OCI-LY7 (cell line): ENCODE measurements around the gene RNF157. TPM values are rescaled to one million over a fixed set of nuclear protein-coding genes. Genes with fewer than 3 reads are reported as not detected.
A peak's percentile ranks its signal among the peaks of the same experiment; 100 is the strongest.

Experiments used
- BruUV-seq: library from RNA; stranded (reverse); fragments of 400-500 nt; replicated peaks from 2 replicates; lab custom pipeline; 2021; lab: Mats Ljungman, UMichigan
- CTCF ChIA-PET: fragments of 300-600 bp; sonication (Branson Sonifier 250); formaldehyde crosslinking; loops from one replicate; lab custom pipeline; 2022; ENCODE audit warnings: antibody characterized with exemption; ENCODE audit not compliant: unreplicated experiment; lab: Charles Lee
- POLR2A ChIA-PET: fragments of 300-600 bp; sonication (Branson Sonifier 250); formaldehyde crosslinking; loops from one replicate; lab custom pipeline; 2022; ENCODE audit warnings: antibody characterized with exemption; lab: Charles Lee
- DNase-seq: peaks from one replicate; pipeline ENCODE4 v3.0.0-alpha.2; 2015; ENCODE audit warnings: low spot score
- H2AFZ ChIP-seq: fragments of 200-600 bp; sonication (generic), shearing (Covaris generic); 2 replicates; pipeline ENCODE4 v1.6.1; 2014; ENCODE audit warnings: mild to moderate bottlenecking, antibody characterized with exemption, low read length, moderate library complexity
- H3K27ac ChIP-seq: fragments of 200-600 bp; sonication (generic); 2 replicates; pipeline ENCODE4 v1.5.1; 2014; ENCODE audit warnings: mixed run types, low read depth, mild to moderate bottlenecking, moderate library complexity, low read length, inconsistent platforms; ENCODE audit not compliant: poor library complexity, severe bottlenecking
- H3K36me3 ChIP-seq: fragments of 200-600 bp; sonication (generic); 2 replicates; pipeline ENCODE4 v1.6.1; 2014; ENCODE audit warnings: mild to moderate bottlenecking, antibody characterized with exemption, low read length, moderate library complexity, mixed read lengths; ENCODE audit not compliant: insufficient read depth
- H3K4me1 ChIP-seq: fragments of 200-600 bp; sonication (generic); 2 replicates; pipeline ENCODE4 v1.5.1; 2014; ENCODE audit warnings: mild to moderate bottlenecking, low read length; ENCODE audit not compliant: insufficient read depth, poor library complexity, severe bottlenecking
- H3K4me2 ChIP-seq: fragments of 200-600 bp; sonication (generic); 2 replicates; pipeline ENCODE4 v1.6.1; 2014; ENCODE audit warnings: mild to moderate bottlenecking, low read length
- H3K4me3 ChIP-seq: fragments of 200-600 bp; sonication (generic); 2 replicates; pipeline ENCODE4 v1.5.1; 2014; ENCODE audit warnings: mild to moderate bottlenecking, low read depth, low read length; ENCODE audit not compliant: poor library complexity, severe bottlenecking
- H3K79me2 ChIP-seq: fragments of 200-600 bp; sonication (generic); 2 replicates; pipeline ENCODE4 v1.6.1; 2016; ENCODE audit warnings: low read depth, mild to moderate bottlenecking, low read length, moderate library complexity, mixed read lengths; ENCODE audit not compliant: insufficient read depth
- H3K9me2 ChIP-seq: fragments of 200-600 bp; sonication (generic); 2 replicates; pipeline ENCODE4 v1.6.1; 2016; ENCODE audit warnings: mild to moderate bottlenecking, low read length, mixed read lengths; ENCODE audit not compliant: insufficient read depth
- H3K9me3 ChIP-seq: fragments of 200-600 bp; sonication (generic); 2 replicates; pipeline ENCODE4 v1.6.1; 2014; ENCODE audit warnings: mild to moderate bottlenecking, mixed run types, low read length, mixed read lengths
- H4K20me1 ChIP-seq: fragments of 200-600 bp; sonication (generic); 2 replicates; pipeline ENCODE4 v1.6.1; 2014; ENCODE audit warnings: mild to moderate bottlenecking, antibody characterized with exemption, low read length, moderate library complexity, mixed read lengths; ENCODE audit not compliant: insufficient read depth
- EZH2phosphoT487 ChIP-seq: fragments of 200-600 bp; sonication (generic); IDR thresholded peaks from 2 replicates; pipeline ENCODE4 v1.6.1; 2018; ENCODE audit warnings: low read depth, borderline replicate concordance, mild to moderate bottlenecking, mixed run types, antibody characterized with exemption, low read length, moderate library complexity, mixed read lengths
- intact Hi-C: fragments of 100-400 bp; cut with micrococcal nuclease; formaldehyde crosslinking; loops from one replicate; pipeline ENCODE4 v1.10.0; 2022; ENCODE audit not compliant: unreplicated experiment
- total RNA-seq, 2 experiments: library from RNA; depleted of rRNA in 1 of 2; stranded (reverse); fragments of >200 nt in 1 of 2; shearing (Covaris generic) in 1 of 2; gene quantifications; 2 replicates each; pipeline ENCODE4 v1.2.3, GENCODE V29; 2014 to 2022
- TF ChIP-seq, protein P1 (sequence below): fragments of 200-600 bp; sonication (generic); conservative IDR thresholded peaks from 2 replicates; pipeline ENCODE4 v1.5.1; 2014; ENCODE audit warnings: mild to moderate bottlenecking, antibody characterized with exemption, low read length, moderate library complexity, mixed read lengths

The RNF157 gene
- total RNA-seq, 2 experiments from 2014 or later, result 0.28 to 1.3 TPM

DNA sequence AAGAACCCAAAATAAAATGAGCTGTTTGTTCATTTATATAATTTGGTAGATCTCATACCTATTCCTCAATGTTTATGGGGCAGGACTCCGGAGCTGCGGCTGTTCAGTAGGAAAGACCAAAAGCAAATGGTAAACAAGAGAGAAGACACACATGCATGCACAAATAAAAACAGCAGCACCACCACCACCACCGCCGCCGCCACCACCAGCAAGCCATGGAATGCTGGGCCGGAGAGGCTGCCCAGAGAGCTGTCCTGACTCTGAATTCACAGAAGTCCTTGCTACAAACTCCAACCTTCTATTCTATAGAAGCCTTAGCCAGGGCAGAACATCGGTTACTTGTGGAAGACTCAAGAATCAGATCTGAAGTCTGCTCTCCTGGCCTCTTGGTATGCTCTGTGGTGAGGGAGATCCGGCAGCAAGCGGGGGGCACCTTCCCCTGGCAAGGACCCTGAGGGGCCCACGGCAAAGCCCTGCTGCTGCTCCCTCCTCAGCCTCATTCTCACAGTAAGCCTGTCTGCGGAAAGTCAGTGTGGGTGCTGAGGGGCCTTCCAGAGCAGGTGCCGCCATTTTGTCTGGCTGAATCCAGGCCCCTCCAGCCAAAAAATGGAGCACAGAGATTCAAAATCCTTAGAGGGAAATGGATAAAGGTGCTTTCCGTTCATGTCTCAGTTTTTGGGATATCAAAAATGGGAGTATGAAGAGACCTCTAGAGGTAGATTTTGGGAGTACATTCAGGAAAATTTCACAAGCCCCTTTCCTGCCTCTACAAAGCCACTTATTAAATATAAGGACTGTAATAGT lies 92.9 kb downstream of the RNF157 start:
- TF ChIP-seq, protein P1, sequence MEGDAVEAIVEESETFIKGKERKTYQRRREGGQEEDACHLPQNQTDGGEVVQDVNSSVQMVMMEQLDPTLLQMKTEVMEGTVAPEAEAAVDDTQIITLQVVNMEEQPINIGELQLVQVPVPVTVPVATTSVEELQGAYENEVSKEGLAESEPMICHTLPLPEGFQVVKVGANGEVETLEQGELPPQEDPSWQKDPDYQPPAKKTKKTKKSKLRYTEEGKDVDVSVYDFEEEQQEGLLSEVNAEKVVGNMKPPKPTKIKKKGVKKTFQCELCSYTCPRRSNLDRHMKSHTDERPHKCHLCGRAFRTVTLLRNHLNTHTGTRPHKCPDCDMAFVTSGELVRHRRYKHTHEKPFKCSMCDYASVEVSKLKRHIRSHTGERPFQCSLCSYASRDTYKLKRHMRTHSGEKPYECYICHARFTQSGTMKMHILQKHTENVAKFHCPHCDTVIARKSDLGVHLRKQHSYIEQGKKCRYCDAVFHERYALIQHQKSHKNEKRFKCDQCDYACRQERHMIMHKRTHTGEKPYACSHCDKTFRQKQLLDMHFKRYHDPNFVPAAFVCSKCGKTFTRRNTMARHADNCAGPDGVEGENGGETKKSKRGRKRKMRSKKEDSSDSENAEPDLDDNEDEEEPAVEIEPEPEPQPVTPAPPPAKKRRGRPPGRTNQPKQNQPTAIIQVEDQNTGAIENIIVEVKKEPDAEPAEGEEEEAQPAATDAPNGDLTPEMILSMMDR, result peak; percentile 90
- TF ChIP-seq EZH2phosphoT487, result no peak
- Histone ChIP-seq H3K4me3 (no peak overlapping the region), H3K4me2 (no peak overlapping the region), H4K20me1 (no peaks in the 10 kb centered on the region), H3K27ac (peak overlapping the region; percentile 70), H3K36me3 (no peaks in the 10 kb centered on the region), H3K4me1 (peaks cover 64% of the 10 kb centered on the region), H3K9me2 (no peaks in the 10 kb centered on the region), H2AFZ (no peak overlapping the region), H3K79me2 (no peaks in the 10 kb centered on the region), H3K9me3 (no peaks in the 10 kb centered on the region)
- no TSS peak for BruUV-seq
- peak; percentile 41 for DNase-seq
- intact Hi-C loops, result no loop called here
- ChIA-PET CTCF (no interaction called here), POLR2A (interaction anchor here (0.7 to 1.6 kb wide), 3 partner anchors 13 to 125 kb away, joined by 3 to 9 read pairs (median 6); no protein-coding TSS in a partner anchor)

DNA sequence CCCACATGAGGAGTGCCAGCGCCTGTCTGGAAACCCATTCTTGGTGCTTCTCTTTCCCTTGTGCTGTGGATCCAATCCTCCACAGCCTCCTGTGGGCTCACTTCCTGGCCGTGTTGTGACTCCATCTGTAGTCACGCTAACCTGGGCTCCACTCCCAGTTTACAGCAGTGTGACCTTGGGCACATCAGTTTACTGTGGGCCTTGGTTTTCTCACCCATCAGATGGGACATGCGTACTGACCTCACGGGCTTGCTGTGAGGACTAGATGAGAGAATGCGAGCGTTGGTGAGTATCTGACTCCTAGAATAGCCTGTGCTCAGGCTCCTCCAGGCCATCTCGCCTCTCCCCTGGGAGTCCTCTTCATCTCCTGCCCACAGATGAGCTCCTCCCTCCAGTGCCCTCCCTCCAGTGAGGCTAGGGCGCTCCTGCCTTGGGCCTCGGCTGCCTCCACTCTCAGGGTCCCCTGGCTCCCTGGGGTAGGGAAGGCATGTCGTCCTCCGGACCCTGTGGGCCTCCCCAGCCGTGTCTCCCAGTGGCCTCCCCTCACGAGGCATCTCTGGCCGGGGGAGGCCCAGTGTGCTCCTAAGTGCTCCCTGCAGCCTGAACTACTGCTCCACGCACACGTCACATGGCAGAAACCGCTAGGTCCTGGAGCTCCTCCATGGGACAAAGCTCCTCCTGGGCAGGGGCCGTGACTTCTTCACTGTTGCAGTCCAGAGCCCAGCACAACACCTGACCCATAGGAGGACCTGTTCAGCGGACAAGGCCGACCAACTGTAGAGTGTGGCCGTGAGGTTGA lies 94.0 kb downstream of the RNF157 start:
- Histone ChIP-seq H3K9me3 (no peaks in the 10 kb centered on the region), H3K36me3 (no peaks in the 10 kb centered on the region), H3K79me2 (no peaks in the 10 kb centered on the region), H4K20me1 (no peaks in the 10 kb centered on the region), H2AFZ (peak overlapping the region; percentile 83), H3K4me3 (peak overlapping the region; percentile 48), H3K4me1 (peaks cover 66% of the 10 kb centered on the region), H3K9me2 (no peaks in the 10 kb centered on the region), H3K4me2 (peak overlapping the region; percentile 69), H3K27ac (peak overlapping the region; percentile 70)
- BruUV-seq, result no TSS peak
- TF ChIP-seq EZH2phosphoT487, result no peak
- TF ChIP-seq, protein P1, result no peak
- ChIA-PET CTCF (interaction anchor here (0.6 to 1.8 kb wide), 4 partner anchors 10 to 123 kb away, joined by 3 to 6 read pairs (median 3); no protein-coding TSS in a partner anchor), POLR2A (interaction anchor here (0.6 to 3.1 kb wide), 10 partner anchors 13 to 134 kb away, joined by 3 to 14 read pairs (median 6); no protein-coding TSS in a partner anchor)
- DNase-seq, result peak; percentile 39
- intact Hi-C loops, result no loop called here
